Heart right ventricle (tissue), 16 donors: ENCODE results near the gene PDK4. TPM values are rescaled to one million over a fixed set of nuclear protein-coding genes. Genes with fewer than 3 reads are reported as not detected.

Experiments
- ATAC-seq, 8 donors: fragments of 200-7000 bp; cut with Tn5 transposase; one replicate each; pipeline ENCODE4 v1.9.1; 2020; ENCODE audit warnings: mild to moderate bottlenecking in 8 of 8, moderate library complexity in 8 of 8, moderate number of reproducible peaks in 1 of 8
- DNase-seq, 2 donors: peaks; one replicate each; pipeline ENCODE4 v3.0.0-alpha.2; 2020
- H3K27ac ChIP-seq, 10 donors: fragments of 200-600 bp; sonication (generic) in 2 of 10; one replicate each; pipeline versions ENCODE4 v1.5.0 to v1.8.0; 2020 to 2022; ENCODE audit warnings: mild to moderate bottlenecking in 3 of 10
- H3K27me3 ChIP-seq, 7 donors: fragments of 200-600 bp; one replicate each; pipeline ENCODE4 v1.8.0; 2021 to 2022; ENCODE audit warnings: mild to moderate bottlenecking in 2 of 7
- H3K36me3 ChIP-seq, 9 donors: fragments of 200-600 bp; sonication (generic) in 1 of 9; one replicate each; pipeline versions ENCODE4 v1.5.0 to v1.8.0; 2020 to 2022; ENCODE audit warnings: mild to moderate bottlenecking in 2 of 9
- H3K4me1 ChIP-seq, 9 donors: fragments of 200-600 bp; sonication (generic) in 1 of 9; one replicate each; pipeline versions ENCODE4 v1.5.0 to v1.8.0; 2020 to 2022; ENCODE audit warnings: mild to moderate bottlenecking in 4 of 9
- H3K4me3 ChIP-seq, 10 donors: fragments of 200-600 bp; sonication (generic) in 2 of 10; one replicate each; pipeline versions ENCODE4 v1.5.0 to v1.8.0; 2020 to 2022; ENCODE audit warnings: mild to moderate bottlenecking in 7 of 10, moderate library complexity in 2 of 10
- H3K9me3 ChIP-seq, 11 donors: fragments of 200-600 bp in 10 of 11; sonication (generic) in 2 of 11; one replicate each; pipeline versions ENCODE4 v1.5.0 to v1.8.0; 2013 to 2022; ENCODE audit warnings: mild to moderate bottlenecking in 2 of 11, control low read depth in 1 of 11, moderate library complexity in 1 of 11
- CTCF ChIP-seq, 9 donors: fragments of 200-600 bp; sonication (generic) in 2 of 9; IDR thresholded peaks; one replicate each; pipeline versions ENCODE4 v1.5.0 to v1.8.0; 2021 to 2022; ENCODE audit warnings: antibody characterized with exemption in 9 of 9, mild to moderate bottlenecking in 5 of 9, moderate library complexity in 1 of 9
- WGBS, 2 donors: extraction: QIAGEN DNeasy Blood & Tissue Kit; methylation state at CpG; one replicate each; pipeline ENCODE4 v1.1.7; 2013; ENCODE audit warnings: inconsistent platforms in 1 of 2; 5-methylcytosine and 5-hydroxymethylcytosine counted together
- intact Hi-C, 10 donors: fragments of 100-400 bp; cut with DNase I; formaldehyde crosslinking; loops; one replicate each; pipeline versions ENCODE4 v1.11.1 to v1.14.2; 2022
- polyA plus RNA-seq, 2 donors: library from polyadenylated mRNA; stranded (reverse); fragments of 200-250 nt; gene quantifications; one replicate each; pipeline ENCODE4 v1.2.3, GENCODE V29; 2013
- total RNA-seq, 10 donors: library from RNA; stranded (reverse); fragmentation: NEBNext Ultra II Directional in 3 of 10; extraction: Animal tissue kit (Norgen Biotek cat#: 25700) in 3 of 10; gene quantifications; one replicate each; pipeline versions ENCODE4 v1.2.1 to v1.2.4, GENCODE V29; 2021 to 2023
- donor health status: Arrhythmogenic right ventricular cardiomyopathy.
- donor health status: ischemic (EF 13 %, LVEDD 7.1; RV severe dilation, severe dysfunction).
- donor health status: healthy with polysubstance abuse.
- donor health status: DM: no; HTN: yes; CAD: no.
- donor health status: DM: no; HTN: no; CAD: no.
- donor health status: ischemic (EF 25% LVEDD 6.9; RV normal size, moderate dysfunction).
- donor health status: ischemic (EF 25% LVEDD 5.7; RV mildly dilated, moderate dysfunction).
- donor health status: healthy.
- donor health status: DM: yes; HTN: yes; CAD: no.
- donor health status: Ischemic cardiomyopathy.
- donor health status: ischemic (EF 35%, LVEDD 5.7; RV mildly dilated, moderate dysfunction).
- donor health status: nonischemic (EF 11% LVEDD 7.7; RV severe dilation, severe dysfunction).
- donor health status: DM: yes; HTN: yes; CAD: no.
- donor health status: PGD.
- donor health status: ischemic (EF 29% LVEDD 5.4; RV normal size, mild dysfunction).
- donor health status: nonischemic (EF 23%, LVEDD 6.1; RV moderate dilation, normal function).

PDK4 gene
- total and polyA plus RNA-seq, 12 donors: 63.0 to 2,183 (median 269) TPM

GRCh38 chr7:95579318-95579717, 17.0 kb downstream of the PDK4 start:
- intact Hi-C loops: no loop called here
- Histone ChIP-seq H3K4me3 (no peak overlapping the region), H3K36me3 (peaks cover 0 to 20% (median 3%) of the 10 kb centered on the region in 9 donors), H3K4me1 (peaks cover 0 to 6% (median 0%) of the 10 kb centered on the region in 9 donors), H3K9me3 (no peaks in the 10 kb centered on the region), H3K27ac (no peak overlapping the region), H3K27me3 (no peaks in the 10 kb centered on the region)
- 94 to 96% methylated on average over 7 of the region's 7 CpGs for WGBS, 2 donors
- ATAC-seq (no peak), DNase-seq (no peak)
- no peak for TF ChIP-seq CTCF (IDR thresholded peaks at IDR 0.05)

DNA sequence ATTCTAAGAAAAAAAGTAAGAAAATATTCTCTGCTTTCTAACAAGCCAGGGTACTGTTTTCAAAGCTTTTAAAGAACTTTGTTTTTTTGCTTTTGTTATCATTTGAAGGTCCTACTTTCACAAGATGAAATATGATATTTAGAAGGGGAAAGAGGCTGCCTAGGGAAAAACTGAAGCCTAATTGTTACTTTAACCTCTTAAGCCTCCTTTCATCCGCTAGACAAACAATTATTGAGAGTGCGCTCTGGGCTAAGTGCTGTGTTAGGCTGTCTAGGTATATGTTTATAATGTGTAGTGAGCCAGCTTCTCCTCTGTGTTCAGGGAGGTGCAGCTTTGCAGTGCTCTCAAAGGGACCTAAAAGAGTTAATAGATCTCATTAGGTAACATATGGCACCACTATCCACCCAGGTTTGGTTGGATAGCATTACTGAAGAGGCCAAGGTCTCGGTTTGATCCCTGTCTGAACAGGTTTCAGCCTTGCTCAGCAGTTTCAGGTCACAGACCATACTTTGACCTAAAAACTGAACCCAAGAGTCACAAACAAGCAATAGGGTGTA, 17.9 kb downstream of the PDK4 start:
- Histone ChIP-seq H3K27ac (no peak overlapping the region), H3K27me3 (no peaks in the 10 kb centered on the region), H3K36me3 (peaks cover 0 to 10% (median 0%) of the 10 kb centered on the region in 9 donors), H3K4me3 (no peak overlapping the region), H3K4me1 (no peaks in the 10 kb centered on the region), H3K9me3 (no peaks in the 10 kb centered on the region)
- WGBS, 2 donors: 82 to 87% methylated on average over 3 of the region's 3 CpGs
- DNase-seq (no peak), ATAC-seq (no peak)
- intact Hi-C loops: no loop called here
- no peak for TF ChIP-seq CTCF (IDR thresholded peaks at IDR 0.05)

GRCh38 chr7:95577137-95577536, 19.2 kb downstream of the PDK4 start:
- H3K4me1 ChIP-seq: no peaks in the 10 kb centered on the region
- H3K27ac ChIP-seq: no peak overlapping the region
- H3K36me3 ChIP-seq: no peaks in the 10 kb centered on the region
- no peaks in the 10 kb centered on the region for H3K27me3 ChIP-seq
- H3K9me3 ChIP-seq: peaks cover 0 to 5% (median 0%) of the 10 kb centered on the region in 11 donors
- WGBS, 2 donors: 77 to 81% methylated on average over 5 of the region's 5 CpGs
- ATAC-seq: no peak
- no peak overlapping the region for H3K4me3 ChIP-seq
- no peak for TF ChIP-seq CTCF (IDR thresholded peaks at IDR 0.05)
- intact Hi-C loops: no loop called here
- DNase-seq: no peak

DNA sequence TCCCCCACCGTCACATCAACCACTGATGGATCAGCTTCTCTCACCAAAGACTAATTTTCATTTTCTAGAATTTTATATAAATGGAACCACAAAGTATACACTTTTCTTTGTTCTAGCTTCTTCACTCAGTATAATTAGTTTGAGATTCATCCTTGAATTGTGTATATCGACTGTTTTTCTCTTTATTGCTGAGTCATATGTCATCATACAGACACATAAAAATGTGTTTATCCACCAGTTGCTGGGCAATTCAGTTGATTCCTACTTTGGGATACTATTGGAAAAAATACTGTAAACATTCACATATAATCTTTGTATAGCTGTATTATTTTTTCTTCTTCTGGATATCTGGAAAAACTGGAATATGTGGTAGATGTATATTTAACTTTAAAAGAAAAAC, 26.6 kb downstream of the PDK4 start:
- Histone ChIP-seq H3K9me3 (peaks cover 0 to 5% (median 0%) of the 10 kb centered on the region in 11 donors), H3K27ac (no peak overlapping the region), H3K4me3 (no peak overlapping the region), H3K4me1 (peaks cover 0 to 3% (median 0%) of the 10 kb centered on the region in 9 donors), H3K36me3 (no peaks in the 10 kb centered on the region), H3K27me3 (no peaks in the 10 kb centered on the region)
- no peak for TF ChIP-seq CTCF (IDR thresholded peaks at IDR 0.05)
- intact Hi-C loops: no loop called here
- ATAC-seq: no peak
- 82 to 92% methylated on average over 2 of the region's 2 CpGs for WGBS, 2 donors
- no peak for DNase-seq
